Nephron progenitor cell (in vitro differentiated cells): ENCODE results near the gene CFAP58.

Experiments used
- DNase-seq: peaks from one replicate; pipeline ENCODE4 v3.0.0; 2021
- H3K27ac Mint-ChIP-seq: 2 replicates; pipeline ENCODE4 v1.8.0; 2021; ENCODE audit warnings: mild to moderate bottlenecking, moderate library complexity, mixed read lengths
- H3K27me3 Mint-ChIP-seq: 2 replicates; pipeline ENCODE4 v1.8.0; 2021; ENCODE audit warnings: mild to moderate bottlenecking, low read depth, mixed read lengths; ENCODE audit not compliant: poor library complexity
- H3K36me3 Mint-ChIP-seq: 2 replicates; pipeline ENCODE4 v1.8.0; 2021; ENCODE audit warnings: low read depth, mixed read lengths
- H3K4me1 Mint-ChIP-seq: 2 replicates; pipeline ENCODE4 v1.8.0; 2021; ENCODE audit warnings: mixed read lengths
- H3K4me3 Mint-ChIP-seq: 2 replicates; pipeline ENCODE4 v1.8.0; 2021; ENCODE audit warnings: mild to moderate bottlenecking, moderate library complexity, mixed read lengths
- H3K9me3 Mint-ChIP-seq: 2 replicates; pipeline ENCODE4 v1.8.0; 2021; ENCODE audit warnings: mild to moderate bottlenecking, moderate library complexity, mixed read lengths
- TF ChIP-seq, protein P1 (sequence below): fragments of 200-600 bp; sonication (generic); IDR thresholded peaks from 2 replicates; pipeline ENCODE4 v1.5.0; 2021; ENCODE audit warnings: antibody characterized with exemption

CFAP58 gene

DNA sequence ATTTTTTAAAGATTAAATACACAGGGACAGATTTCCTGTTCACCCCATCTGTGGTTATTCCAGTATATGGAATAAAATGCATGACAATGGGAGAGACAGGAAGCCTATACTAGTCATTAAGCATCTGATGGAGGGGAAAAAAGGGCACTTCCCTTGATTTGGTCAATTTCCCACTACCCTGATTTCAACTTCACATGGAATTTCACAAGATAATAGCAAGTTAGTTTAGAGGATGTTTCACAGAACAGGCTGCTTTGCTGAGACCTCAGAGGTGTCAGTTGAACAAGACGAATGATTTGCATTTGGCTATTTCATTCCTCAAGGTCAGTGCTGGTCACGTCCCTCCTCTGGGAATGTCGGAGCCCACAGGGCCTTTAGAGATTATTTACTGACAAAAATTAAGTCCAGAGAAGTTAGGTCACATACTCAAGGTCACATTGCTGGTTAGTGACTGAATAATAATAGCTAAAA is 10.7 kb upstream of the CFAP58 start:
- DNase-seq = no peak
- Mint-ChIP-seq H3K27me3 (peaks cover 8% of the 10 kb centered on the region), H3K27ac (no peak overlapping the region), H3K9me3 (no peaks in the 10 kb centered on the region), H3K4me3 (no peak overlapping the region), H3K36me3 (no peaks in the 10 kb centered on the region), H3K4me1 (peaks cover 45% of the 10 kb centered on the region)
- TF ChIP-seq, protein P1, sequence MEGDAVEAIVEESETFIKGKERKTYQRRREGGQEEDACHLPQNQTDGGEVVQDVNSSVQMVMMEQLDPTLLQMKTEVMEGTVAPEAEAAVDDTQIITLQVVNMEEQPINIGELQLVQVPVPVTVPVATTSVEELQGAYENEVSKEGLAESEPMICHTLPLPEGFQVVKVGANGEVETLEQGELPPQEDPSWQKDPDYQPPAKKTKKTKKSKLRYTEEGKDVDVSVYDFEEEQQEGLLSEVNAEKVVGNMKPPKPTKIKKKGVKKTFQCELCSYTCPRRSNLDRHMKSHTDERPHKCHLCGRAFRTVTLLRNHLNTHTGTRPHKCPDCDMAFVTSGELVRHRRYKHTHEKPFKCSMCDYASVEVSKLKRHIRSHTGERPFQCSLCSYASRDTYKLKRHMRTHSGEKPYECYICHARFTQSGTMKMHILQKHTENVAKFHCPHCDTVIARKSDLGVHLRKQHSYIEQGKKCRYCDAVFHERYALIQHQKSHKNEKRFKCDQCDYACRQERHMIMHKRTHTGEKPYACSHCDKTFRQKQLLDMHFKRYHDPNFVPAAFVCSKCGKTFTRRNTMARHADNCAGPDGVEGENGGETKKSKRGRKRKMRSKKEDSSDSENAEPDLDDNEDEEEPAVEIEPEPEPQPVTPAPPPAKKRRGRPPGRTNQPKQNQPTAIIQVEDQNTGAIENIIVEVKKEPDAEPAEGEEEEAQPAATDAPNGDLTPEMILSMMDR = no peak

DNA sequence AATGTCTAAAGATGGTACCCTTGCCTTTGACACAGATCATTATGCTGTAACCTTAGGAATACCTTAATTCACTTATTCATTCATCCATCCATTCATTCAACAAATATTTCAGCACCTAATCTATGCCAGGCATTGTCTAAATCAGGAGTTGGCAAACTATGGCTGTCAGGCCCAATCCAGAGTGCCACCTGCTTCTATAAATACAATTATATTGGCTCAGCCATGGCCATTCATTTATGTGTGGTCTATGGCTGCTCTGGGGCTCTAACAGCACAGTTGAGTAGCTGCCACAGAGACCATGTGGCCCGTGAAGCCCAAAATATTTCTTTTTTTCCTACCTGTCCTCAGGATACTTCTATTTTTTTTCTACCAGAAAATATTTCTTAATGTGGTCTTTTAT is 9.4 kb upstream of the CFAP58 start:
- H3K36me3 Mint-ChIP-seq = no peaks in the 10 kb centered on the region
- H3K4me3 Mint-ChIP-seq = no peak overlapping the region
- no peaks in the 10 kb centered on the region for H3K9me3 Mint-ChIP-seq
- peaks cover 8% of the 10 kb centered on the region for H3K27me3 Mint-ChIP-seq
- no peak overlapping the region for H3K27ac Mint-ChIP-seq
- H3K4me1 Mint-ChIP-seq = peaks cover 36% of the 10 kb centered on the region
- TF ChIP-seq, protein P1 = no peak
- DNase-seq = no peak

DNA sequence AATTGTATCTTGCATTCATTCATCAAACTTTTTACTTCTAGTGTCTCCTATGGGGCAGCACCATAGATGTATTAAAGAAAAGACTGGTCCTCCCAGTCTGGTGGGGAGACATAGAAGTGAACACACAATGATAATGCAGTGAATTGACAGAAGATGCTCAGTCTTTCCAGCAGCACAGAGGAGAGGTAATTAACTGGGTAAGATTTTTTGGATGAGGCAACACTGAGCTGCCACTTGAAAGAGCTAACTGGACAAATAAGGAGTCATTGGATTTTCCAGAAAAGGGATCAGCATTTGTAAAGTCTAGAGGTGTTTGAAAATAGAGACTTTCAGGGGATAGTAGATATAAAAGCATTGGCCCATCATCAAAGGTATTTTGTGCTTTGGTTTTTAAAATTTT is 8.1 kb upstream of the CFAP58 start:
- H3K27ac Mint-ChIP-seq = no peak overlapping the region
- no peaks in the 10 kb centered on the region for H3K36me3 Mint-ChIP-seq

DNA sequence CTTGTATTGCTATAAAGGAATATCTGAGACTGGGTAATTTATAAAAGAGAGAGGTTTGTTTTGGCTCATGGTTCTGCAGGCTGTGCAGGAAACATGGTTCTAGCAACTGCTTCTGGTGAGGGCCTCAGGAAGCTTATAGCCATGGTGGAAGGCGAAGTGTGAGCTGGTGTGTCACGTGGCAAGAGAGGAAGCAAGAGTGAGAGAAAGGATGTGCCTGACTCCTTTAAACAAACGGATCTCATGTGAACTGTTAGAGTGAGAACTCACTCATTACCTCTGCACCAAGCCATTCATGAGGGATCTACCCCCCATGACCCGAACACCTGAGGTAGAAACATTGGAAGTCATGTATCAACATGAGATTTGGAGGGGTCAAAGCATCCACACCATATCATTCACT is 7.7 kb upstream of the CFAP58 start:
- TF ChIP-seq, protein P1 = no peak
- Mint-ChIP-seq H3K4me1 (peaks cover 23% of the 10 kb centered on the region), H3K36me3 (no peaks in the 10 kb centered on the region), H3K27ac (no peak overlapping the region), H3K27me3 (peaks cover 3% of the 10 kb centered on the region), H3K4me3 (no peak overlapping the region), H3K9me3 (no peaks in the 10 kb centered on the region)
- DNase-seq = no peak

More for the DNA sequence above, 8.1 kb upstream of the CFAP58 start:
- Mint-ChIP-seq H3K4me3 (no peak overlapping the region), H3K27me3 (peaks cover 3% of the 10 kb centered on the region), H3K9me3 (no peaks in the 10 kb centered on the region), H3K4me1 (peaks cover 23% of the 10 kb centered on the region)
- TF ChIP-seq, protein P1 = no peak
- no peak for DNase-seq

DNA sequence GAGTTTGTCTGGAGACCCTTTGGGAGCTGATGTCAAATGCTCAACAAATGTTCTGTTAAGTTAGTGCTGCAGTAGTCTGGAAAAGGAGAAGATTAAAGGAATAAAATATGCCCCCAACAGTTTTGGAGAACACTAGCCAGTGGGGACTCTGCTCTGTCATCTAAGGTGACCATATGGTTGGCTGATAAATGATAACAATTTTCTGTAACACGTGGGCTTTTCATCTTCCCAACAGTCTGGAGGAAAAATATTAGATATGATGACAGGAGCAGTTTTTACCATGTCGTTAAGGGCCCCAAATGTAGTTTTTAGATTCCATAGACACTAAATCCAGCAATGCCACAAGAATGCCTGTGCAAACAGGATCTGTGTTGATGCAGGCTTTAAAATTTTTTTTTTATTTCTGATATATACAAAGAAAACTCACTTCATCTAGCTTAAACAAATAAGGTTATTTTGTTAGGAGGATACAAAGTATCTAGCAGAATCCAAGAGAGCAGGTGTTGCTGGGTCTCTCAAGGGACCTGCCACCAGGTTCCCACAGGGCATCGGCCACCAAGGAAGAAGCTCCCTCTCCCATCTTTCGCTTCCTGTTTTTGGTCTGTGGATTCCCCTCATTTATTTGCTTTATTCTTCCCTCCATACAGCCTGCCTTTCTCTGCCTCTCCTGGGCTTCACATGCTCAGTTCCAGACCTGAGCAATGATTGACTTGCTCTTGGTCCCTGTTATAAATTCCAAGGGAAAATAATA is 6.2 kb upstream of the CFAP58 start:
- DNase-seq = no peak
- TF ChIP-seq, protein P1 = no peak
- no peaks in the 10 kb centered on the region for H3K36me3 Mint-ChIP-seq
- H3K27ac Mint-ChIP-seq = no peak overlapping the region
- H3K9me3 Mint-ChIP-seq = no peaks in the 10 kb centered on the region
- no peak overlapping the region for H3K4me3 Mint-ChIP-seq
- H3K27me3 Mint-ChIP-seq = peaks cover 9% of the 10 kb centered on the region
- peaks cover 20% of the 10 kb centered on the region for H3K4me1 Mint-ChIP-seq

DNA sequence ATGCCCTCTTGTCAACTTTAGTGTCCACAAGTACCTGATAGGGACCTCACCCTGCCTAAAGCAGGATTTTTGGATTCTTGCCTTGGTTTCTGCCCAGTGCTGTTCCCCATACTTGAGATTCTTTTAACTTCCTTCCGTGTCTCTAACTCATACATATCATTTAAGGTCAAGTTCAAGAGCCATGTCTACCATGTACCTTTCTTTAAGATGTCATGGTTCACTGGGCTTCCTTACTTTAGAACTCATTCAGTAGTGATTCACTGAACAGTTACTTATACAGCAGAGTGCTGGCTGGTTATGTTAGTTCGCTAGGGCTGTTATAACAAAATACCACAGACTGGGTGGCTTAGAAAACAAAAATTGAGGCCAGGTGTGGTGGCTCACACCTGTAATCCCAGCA is 5.0 kb upstream of the CFAP58 start:
- H3K4me3 Mint-ChIP-seq = no peak overlapping the region
- peaks cover 3% of the 10 kb centered on the region for H3K9me3 Mint-ChIP-seq
- H3K27ac Mint-ChIP-seq = no peak overlapping the region
- H3K36me3 Mint-ChIP-seq = no peaks in the 10 kb centered on the region
- TF ChIP-seq, protein P1 = no peak
- peaks cover 12% of the 10 kb centered on the region for H3K4me1 Mint-ChIP-seq
- no peak for DNase-seq
- peaks cover 9% of the 10 kb centered on the region for H3K27me3 Mint-ChIP-seq
